Breast epithelium (tissue), 3 donors: ENCODE results near the gene EARS2.

Experiments used
- POLR2AphosphoS5 ChIP-seq, 3 donors: sonication (generic); formaldehyde crosslinking; IDR thresholded peaks; one replicate each; pipeline ENCODE4 v1.6.1; 2017; ENCODE audit warnings: antibody characterized with exemption in 3 of 3
- TF ChIP-seq, protein P1 (sequence below), 3 donors: fragments of 450-650 bp; IDR thresholded peaks; one replicate each; pipeline ENCODE4 v1.5.1; 2016 to 2017; ENCODE audit warnings: antibody characterized with exemption in 3 of 3, mild to moderate bottlenecking in 3 of 3, moderate library complexity in 3 of 3

DNA sequence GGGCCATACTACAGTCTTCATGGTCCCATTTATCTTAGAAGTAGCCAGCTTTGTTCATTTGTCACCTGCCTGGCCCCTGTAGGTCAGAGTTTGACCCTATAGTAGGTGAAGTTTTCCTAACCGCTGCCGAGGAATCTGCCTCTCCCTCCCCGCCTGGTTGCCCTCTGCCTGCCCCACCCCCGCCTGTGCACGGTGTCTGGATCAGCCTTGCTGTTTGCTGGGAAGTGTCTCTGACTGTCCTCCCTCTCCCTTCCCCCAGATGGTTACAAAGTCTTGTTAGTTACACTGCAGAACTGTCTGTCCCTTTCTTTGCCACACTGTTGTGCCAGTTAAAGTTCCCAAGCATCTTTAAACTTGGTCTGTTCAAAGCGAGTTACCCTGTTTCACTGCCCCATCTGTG lies 6.0 kb upstream of the EARS2 start:
- no peak for TF ChIP-seq POLR2AphosphoS5 (IDR thresholded peaks at IDR 0.05)
- TF ChIP-seq, protein P1, sequence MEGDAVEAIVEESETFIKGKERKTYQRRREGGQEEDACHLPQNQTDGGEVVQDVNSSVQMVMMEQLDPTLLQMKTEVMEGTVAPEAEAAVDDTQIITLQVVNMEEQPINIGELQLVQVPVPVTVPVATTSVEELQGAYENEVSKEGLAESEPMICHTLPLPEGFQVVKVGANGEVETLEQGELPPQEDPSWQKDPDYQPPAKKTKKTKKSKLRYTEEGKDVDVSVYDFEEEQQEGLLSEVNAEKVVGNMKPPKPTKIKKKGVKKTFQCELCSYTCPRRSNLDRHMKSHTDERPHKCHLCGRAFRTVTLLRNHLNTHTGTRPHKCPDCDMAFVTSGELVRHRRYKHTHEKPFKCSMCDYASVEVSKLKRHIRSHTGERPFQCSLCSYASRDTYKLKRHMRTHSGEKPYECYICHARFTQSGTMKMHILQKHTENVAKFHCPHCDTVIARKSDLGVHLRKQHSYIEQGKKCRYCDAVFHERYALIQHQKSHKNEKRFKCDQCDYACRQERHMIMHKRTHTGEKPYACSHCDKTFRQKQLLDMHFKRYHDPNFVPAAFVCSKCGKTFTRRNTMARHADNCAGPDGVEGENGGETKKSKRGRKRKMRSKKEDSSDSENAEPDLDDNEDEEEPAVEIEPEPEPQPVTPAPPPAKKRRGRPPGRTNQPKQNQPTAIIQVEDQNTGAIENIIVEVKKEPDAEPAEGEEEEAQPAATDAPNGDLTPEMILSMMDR (IDR thresholded peaks at IDR 0.05) = no peak
